NOMO-1 (cell line): ENCODE measurements around the gene CEP85L.

Experiments used
- DNase-seq, 2 experiments: peaks; one replicate each; lab custom pipeline; 2025; ENCODE audit not compliant: unreplicated experiment in 2 of 2; lab: John Stamatoyannopoulos, UW

The CEP85L gene

GRCh38 chr6:118546164-118546879 is 105.1 kb downstream of the CEP85L start:
- no peak for DNase-seq

GRCh38 chr6:118544105-118544504 is 107.3 kb downstream of the CEP85L start:
- DNase-seq = no peak

- DNase-seq = no peak
These were observed 109.0 kb downstream of the CEP85L start for GRCh38 chr6:118542184-118542952.

- DNase-seq = no peak
These were observed 113.8 kb downstream of the CEP85L start for GRCh38 chr6:118537574-118537973.

GRCh38 chr6:118536478-118536877 is 114.9 kb downstream of the CEP85L start:
- no peak for DNase-seq

GRCh38 chr6:118535176-118535844 is 116.1 kb downstream of the CEP85L start:
- no peak for DNase-seq

- no peak for DNase-seq
These were observed 120.4 kb downstream of the CEP85L start for GRCh38 chr6:118530942-118531341.

GRCh38 chr6:118529756-118530155 is 121.6 kb downstream of the CEP85L start:
- no peak for DNase-seq

- no peak for DNase-seq
These were observed 123.3 kb downstream of the CEP85L start for GRCh38 chr6:118528129-118528528.

- DNase-seq = no peak
These were observed 125.2 kb downstream of the CEP85L start for GRCh38 chr6:118525913-118526780.

GRCh38 chr6:118524686-118525085 is 126.7 kb downstream of the CEP85L start:
- no peak for DNase-seq

- no peak for DNase-seq
These were observed 128.2 kb downstream of the CEP85L start for GRCh38 chr6:118523216-118523615.

GRCh38 chr6:118522422-118522821 is 129.0 kb downstream of the CEP85L start:
- DNase-seq = no peak

- DNase-seq = no peak
These were observed 136.7 kb downstream of the CEP85L start for GRCh38 chr6:118514689-118515088.

- peak in 1 of 2 experiments; percentile 1 for DNase-seq
These were observed 139.3 kb downstream of the CEP85L start for GRCh38 chr6:118511930-118512715.

GRCh38 chr6:118509009-118509617 is 142.3 kb downstream of the CEP85L start:
- DNase-seq = no peak

- no peak for DNase-seq
These were observed 143.8 kb downstream of the CEP85L start for GRCh38 chr6:118507636-118508035.

GRCh38 chr6:118506071-118506638 is 145.2 kb downstream of the CEP85L start:
- DNase-seq = no peak

GRCh38 chr6:118505656-118506055 is 145.7 kb downstream of the CEP85L start:
- no peak for DNase-seq
